Posterior cingulate gyrus (tissue), 11 donors: ENCODE results near the gene SLC25A24.

Experiments used
- DNase-seq, 10 donors: peaks; one replicate each; pipeline versions ENCODE4 v3.0.0 to v3.0.0-alpha.2; 2020 to 2021; ENCODE audit warnings: mixed read lengths in 3 of 10
- intact Hi-C: fragments of 100-400 bp; cut with DNase I; formaldehyde crosslinking; loops from one replicate; pipeline ENCODE4 v1.15.1; 2023

The SLC25A24 gene

GRCh38 chr1:108109295-108109973, 90.7 kb downstream of the SLC25A24 start:
- intact Hi-C loops, result no loop called here
- DNase-seq, result no peak

- intact Hi-C loops, result no loop called here
- DNase-seq, result no peak
Observed at GRCh38 chr1:108108119-108108518, 92.0 kb downstream of the SLC25A24 start.

- intact Hi-C loops, result no loop called here
- no peak for DNase-seq
Observed at GRCh38 chr1:108107658-108108057, 92.5 kb downstream of the SLC25A24 start.

- intact Hi-C loops, result no loop called here
- DNase-seq, result no peak
Observed at GRCh38 chr1:108106775-108107174, 93.4 kb downstream of the SLC25A24 start.

- no peak for DNase-seq
- intact Hi-C loops, result no loop called here
Observed at GRCh38 chr1:108100148-108100547, 100.0 kb downstream of the SLC25A24 start.

- intact Hi-C loops, result no loop called here
Observed at GRCh38 chr1:108097018-108097417, 103.1 kb downstream of the SLC25A24 start.

GRCh38 chr1:108096089-108096488, 104.1 kb downstream of the SLC25A24 start:
- DNase-seq, result no peak
- intact Hi-C loops, result no loop called here

More at GRCh38 chr1:108097018-108097417, 103.1 kb downstream of the SLC25A24 start:
- no peak for DNase-seq

- no peak for DNase-seq
- intact Hi-C loops, result no loop called here
Observed at GRCh38 chr1:108089477-108089876, 110.7 kb downstream of the SLC25A24 start.

- DNase-seq, result no peak
- intact Hi-C loops, result no loop called here
Observed at GRCh38 chr1:108085628-108086027, 114.5 kb downstream of the SLC25A24 start.

GRCh38 chr1:108084866-108085477, 115.2 kb downstream of the SLC25A24 start:
- DNase-seq, result peak in 4 of 10 donors; percentile 23 to 64 (median 54)
- intact Hi-C loops, result no loop called here
